ENCODE measurements around the gene DOCK8. TPM values are rescaled to one million over a fixed set of nuclear protein-coding genes. Genes with fewer than 3 reads are reported as not detected.

The DOCK8 gene
- total and polyA plus RNA-seq, 2 of the 13 experiments (the other 11 are each of a cell fraction or from before 2014, with no cell fraction given): 0.28 to 0.38 TPM

DNA sequence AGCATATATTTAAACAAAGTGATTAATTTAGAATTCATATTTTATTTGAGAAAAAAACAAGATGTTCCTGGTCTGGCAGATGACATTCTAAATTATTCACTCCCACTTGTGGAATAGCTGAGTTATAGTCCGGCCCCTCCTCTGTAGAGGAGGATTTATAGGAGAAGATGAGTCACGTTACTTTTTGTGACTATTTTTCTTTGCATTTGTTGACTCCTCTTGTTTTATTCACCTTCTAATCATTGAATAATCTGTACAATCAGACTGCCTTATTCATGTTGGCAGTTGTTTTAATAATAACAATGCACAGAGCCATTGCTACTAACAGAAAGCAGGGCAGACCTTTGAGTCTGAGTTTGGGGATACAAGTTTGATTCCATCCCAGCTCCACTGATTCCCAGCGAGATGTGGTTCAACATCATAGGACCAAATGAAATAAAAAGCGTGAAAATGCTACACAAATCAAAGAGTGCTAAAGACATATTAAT, 23.2 kb downstream of the DOCK8 start (continued):
- TF ChIP-seq, protein P1, sequence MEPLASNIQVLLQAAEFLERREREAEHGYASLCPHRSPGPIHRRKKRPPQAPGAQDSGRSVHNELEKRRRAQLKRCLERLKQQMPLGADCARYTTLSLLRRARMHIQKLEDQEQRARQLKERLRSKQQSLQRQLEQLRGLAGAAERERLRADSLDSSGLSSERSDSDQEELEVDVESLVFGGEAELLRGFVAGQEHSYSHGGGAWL (CRISPR knock-in tag; IDR thresholded peaks at IDR 0.05): no peak
- TF ChIP-seq SPEN (CRISPR knock-in tag; IDR thresholded peaks at IDR 0.05; ENCODE audit: low read depth): no peak
- TF ChIP-seq, protein P2, sequence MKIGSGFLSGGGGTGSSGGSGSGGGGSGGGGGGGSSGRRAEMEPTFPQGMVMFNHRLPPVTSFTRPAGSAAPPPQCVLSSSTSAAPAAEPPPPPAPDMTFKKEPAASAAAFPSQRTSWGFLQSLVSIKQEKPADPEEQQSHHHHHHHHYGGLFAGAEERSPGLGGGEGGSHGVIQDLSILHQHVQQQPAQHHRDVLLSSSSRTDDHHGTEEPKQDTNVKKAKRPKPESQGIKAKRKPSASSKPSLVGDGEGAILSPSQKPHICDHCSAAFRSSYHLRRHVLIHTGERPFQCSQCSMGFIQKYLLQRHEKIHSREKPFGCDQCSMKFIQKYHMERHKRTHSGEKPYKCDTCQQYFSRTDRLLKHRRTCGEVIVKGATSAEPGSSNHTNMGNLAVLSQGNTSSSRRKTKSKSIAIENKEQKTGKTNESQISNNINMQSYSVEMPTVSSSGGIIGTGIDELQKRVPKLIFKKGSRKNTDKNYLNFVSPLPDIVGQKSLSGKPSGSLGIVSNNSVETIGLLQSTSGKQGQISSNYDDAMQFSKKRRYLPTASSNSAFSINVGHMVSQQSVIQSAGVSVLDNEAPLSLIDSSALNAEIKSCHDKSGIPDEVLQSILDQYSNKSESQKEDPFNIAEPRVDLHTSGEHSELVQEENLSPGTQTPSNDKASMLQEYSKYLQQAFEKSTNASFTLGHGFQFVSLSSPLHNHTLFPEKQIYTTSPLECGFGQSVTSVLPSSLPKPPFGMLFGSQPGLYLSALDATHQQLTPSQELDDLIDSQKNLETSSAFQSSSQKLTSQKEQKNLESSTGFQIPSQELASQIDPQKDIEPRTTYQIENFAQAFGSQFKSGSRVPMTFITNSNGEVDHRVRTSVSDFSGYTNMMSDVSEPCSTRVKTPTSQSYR (CRISPR knock-in tag; IDR thresholded peaks at IDR 0.05; ENCODE audit: borderline replicate concordance): no peak
- no peak for TF ChIP-seq KLF11 (CRISPR knock-in tag; IDR thresholded peaks at IDR 0.05)

DNA sequence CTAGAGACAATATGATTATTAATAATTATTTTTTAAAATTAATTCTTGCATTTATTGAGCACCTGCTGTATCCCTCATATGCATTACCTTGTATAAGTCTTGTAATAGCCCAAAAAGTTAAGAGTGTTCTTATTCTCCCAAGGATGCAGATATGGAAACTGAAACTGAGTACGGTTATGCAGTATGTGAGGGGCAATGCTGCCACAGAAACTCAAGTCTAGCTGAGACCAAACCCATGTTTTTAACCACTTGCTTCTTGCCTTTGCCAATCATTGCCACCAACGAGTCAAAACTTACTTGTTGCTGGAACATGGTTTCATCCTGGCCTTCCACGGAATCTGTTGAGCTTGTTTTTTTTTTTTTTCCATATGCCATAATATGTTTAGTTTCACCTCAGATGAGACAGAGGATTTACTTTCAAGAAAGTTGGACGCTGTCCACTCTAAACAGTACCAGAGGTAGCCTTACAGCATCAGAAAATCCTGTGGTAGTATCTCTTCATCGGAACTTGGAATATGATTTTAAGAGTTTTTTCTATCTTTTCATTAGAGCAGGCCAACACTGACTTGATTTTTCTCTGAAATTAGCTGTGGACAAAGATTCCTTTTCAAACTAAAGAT, 27.9 kb downstream of the DOCK8 start:
- H3K9ac ChIP-seq (ENCODE audit: insufficient read depth, low read depth, low read length): no peak overlapping the region
- in situ Hi-C loops (cut with HindIII; ENCODE audit: extremely low pct_ligation_motif_present, low pct_unique_long_range_greater_than_20kb): no loop called here
- no TSS peak for BruUV-seq (replicated peaks)
- TF ChIP-seq BHLHE40 (IDR thresholded peaks at IDR 0.05; ENCODE audit: low read length) (no peak), MEIS2 (CRISPR knock-in tag; IDR thresholded peaks at IDR 0.05) (no peak), SRSF9 (IDR thresholded peaks at IDR 0.05; ENCODE audit: borderline replicate concordance, insufficient read depth, low read depth, low read length, poor library complexity, severe bottlenecking) (no peak), ZNF766 (CRISPR knock-in tag; IDR thresholded peaks at IDR 0.05; ENCODE audit: borderline replicate concordance) (no peak), CENPX (CRISPR knock-in tag; IDR thresholded peaks at IDR 0.05) (no peak), ZNF678 (CRISPR knock-in tag; IDR thresholded peaks at IDR 0.05) (no peak), PLRG1 (conservative IDR thresholded peaks at IDR 0.05) (no peak), NCOR1 (IDR thresholded peaks at IDR 0.05; ENCODE audit: borderline replicate concordance, low read length) (no peak), HNRNPH1 (optimal IDR thresholded peaks at IDR 0.05; ENCODE audit: low read depth, low read length) (no peak), TCF12 (IDR thresholded peaks at IDR 0.05) (no peak), TCF12 (CRISPR knock-in tag; IDR thresholded peaks at IDR 0.05) (no peak)

More for the DNA sequence above, 27.9 kb downstream of the DOCK8 start:
- Histone ChIP-seq H3K4me1 (ENCODE audit: insufficient read depth, low read length) (no peaks in the 10 kb centered on the region), H3K4me2 (ENCODE audit: low read depth, low read length) (no peak overlapping the region), H3K27ac (ENCODE audit: extremely low read length, insufficient read depth, low read length) (no peak overlapping the region), H3K36me3 (replicated peaks in 1 of 2; ENCODE audit: control insufficient read depth in 1 of 2, insufficient read depth in 2 of 2, low read length in 2 of 2) (no peaks in the 10 kb centered on the region), H3K4me3 (replicated peaks in 1 of 3; ENCODE audit: insufficient read depth in 1 of 3, low read depth in 2 of 3, low read length in 3 of 3) (no peak overlapping the region), H2AFZ (ENCODE audit: low read length) (no peak overlapping the region), H4K20me1 (ENCODE audit: insufficient read depth, low read length) (no peaks in the 10 kb centered on the region), H3K27me3 (ENCODE audit: control insufficient read depth in 1 of 2, insufficient read depth in 2 of 2, low read length in 2 of 2) (no peaks in the 10 kb centered on the region), H3K9me3 (ENCODE audit: low read length) (no peaks in the 10 kb centered on the region), H3K79me2 (ENCODE audit: insufficient read depth, low read length) (no peaks in the 10 kb centered on the region)
- FAIRE-seq (no peak), ATAC-seq (no peak), DNase-seq (ENCODE audit: low spot score) (no peak)
- CTCF ChIA-PET (ENCODE audit: low intra/inter-chr PET ratio, low total read pairs): no interaction called here
- 37% methylated on average over 5 of the region's 5 CpGs for WGBS (ENCODE audit: low lambda C conversion rate)
- POLR2A ChIA-PET: no interaction called here
- intact Hi-C loops (cut with micrococcal nuclease; ENCODE audit: unreplicated experiment): no loop called here
